Measurements from ENCODE around the gene NAB2.

DNA sequence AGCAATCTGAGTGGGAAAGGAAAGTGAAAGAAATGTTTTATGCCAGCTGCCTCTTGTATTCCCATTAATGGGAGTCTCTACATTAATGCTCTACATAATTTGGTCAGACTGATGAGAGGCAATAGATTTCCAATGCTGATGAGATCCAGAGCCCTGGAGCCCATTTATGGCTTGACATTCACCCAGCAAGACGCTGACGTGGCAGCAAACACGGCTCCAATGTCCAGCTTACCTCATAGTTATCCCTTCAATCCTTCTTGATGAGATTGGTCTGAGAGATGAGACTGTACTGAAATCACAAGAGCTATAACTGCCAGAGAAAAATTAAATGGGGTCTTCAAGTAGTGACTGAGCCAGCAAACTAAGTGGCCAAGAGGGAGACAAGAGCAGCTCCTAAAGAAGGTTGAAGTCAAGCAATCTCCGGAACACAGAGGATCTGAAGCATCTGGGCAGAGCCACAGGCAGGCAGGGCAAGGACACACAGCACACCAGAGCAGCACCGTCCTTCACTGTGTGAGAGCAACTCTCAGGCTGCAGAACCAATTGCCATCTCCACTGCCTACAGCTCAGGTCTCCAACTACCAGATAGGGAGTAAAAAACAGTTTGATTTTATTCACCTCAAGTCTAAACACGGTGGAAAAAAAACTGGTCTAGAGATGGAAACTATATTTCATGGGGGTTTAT, 31.7 kb upstream of the NAB2 start:
- TF ChIP-seq CTCF (IDR thresholded peaks at IDR 0.05; ENCODE audit: extremely low read depth in 1 of 2, insufficient read depth in 1 of 2, low read depth in 1 of 2, low read length in 2 of 2) (no peak), POLR2AphosphoS5 (IDR thresholded peaks at IDR 0.05; ENCODE audit: insufficient read depth, low read depth, low read length) (no peak), EZH2 (IDR thresholded peaks at IDR 0.05; ENCODE audit: borderline replicate concordance, low read depth, low read length, severe bottlenecking) (no peak), MYC (IDR thresholded peaks at IDR 0.05; ENCODE audit: low read depth, low read length) (no peak), FOS (IDR thresholded peaks at IDR 0.05; ENCODE audit: borderline replicate concordance, insufficient read depth, low read length) (no peak), POLR2A (IDR thresholded peaks at IDR 0.05; ENCODE audit: low read depth, low read length) (no peak)

All from endothelial cell of umbilical vein (primary cell).